GM23248 (cell line): ENCODE results near the gene TMEM231. TPM values are rescaled to one million over a fixed set of nuclear protein-coding genes. Genes with fewer than 3 reads are reported as not detected.
"Not testable (repeated sequence)": the region's sequence is repeated elsewhere in the genome, so short reads cannot be mapped to it uniquely, and the experiment has no call there.

Source experiments
- DNase-seq: peaks from one replicate; pipeline ENCODE4 v3.0.0-alpha.2; 2015
- H2AFZ ChIP-seq: fragments of 200-600 bp; sonication (generic); 2 replicates; pipeline ENCODE4 v1.6.1; 2016; ENCODE audit warnings: antibody characterized with exemption
- H3F3A ChIP-seq: fragments of 200-600 bp; sonication (generic); 2 replicates; pipeline ENCODE4 v1.6.1; 2016; ENCODE audit warnings: mild to moderate bottlenecking, antibody characterized with exemption, mixed run types; ENCODE audit not compliant: insufficient read depth
- H3K27ac ChIP-seq: fragments of 200-600 bp; sonication (generic); 2 replicates; pipeline ENCODE4 v1.5.1; 2016; ENCODE audit warnings: mild to moderate bottlenecking
- H3K27me3 ChIP-seq: fragments of 200-600 bp; sonication (generic); replicated peaks from 2 replicates; pipeline ENCODE4 v1.6.1; 2016; ENCODE audit warnings: mild to moderate bottlenecking; ENCODE audit not compliant: insufficient read depth
- H3K36me3 ChIP-seq: fragments of 200-600 bp; sonication (generic); 2 replicates; pipeline ENCODE4 v1.6.1; 2016; ENCODE audit warnings: low read depth, mild to moderate bottlenecking
- H3K4me1 ChIP-seq: fragments of 200-600 bp; sonication (generic); 2 replicates; pipeline ENCODE4 v1.6.1; 2016; ENCODE audit warnings: mild to moderate bottlenecking; ENCODE audit not compliant: insufficient read depth
- H3K4me2 ChIP-seq: fragments of 200-600 bp; sonication (generic); one replicate; pipeline ENCODE4 v1.6.1; 2016; ENCODE audit warnings: mild to moderate bottlenecking; ENCODE audit not compliant: unreplicated experiment
- H3K4me3 ChIP-seq: fragments of 200-600 bp; sonication (generic); 2 replicates; pipeline ENCODE4 v1.5.1; 2016; ENCODE audit warnings: mild to moderate bottlenecking
- H3K79me2 ChIP-seq: fragments of 200-600 bp; sonication (generic); 2 replicates; pipeline ENCODE4 v1.6.1; 2016; ENCODE audit warnings: mild to moderate bottlenecking; ENCODE audit not compliant: insufficient read depth
- H3K9ac ChIP-seq: fragments of 200-600 bp; sonication (generic); 2 replicates; pipeline ENCODE4 v1.6.1; 2016; ENCODE audit warnings: mild to moderate bottlenecking
- H3K9me2 ChIP-seq: fragments of 200-600 bp; sonication (generic); 2 replicates; pipeline ENCODE4 v1.6.1; 2016; ENCODE audit warnings: mixed run types, mild to moderate bottlenecking, moderate library complexity; ENCODE audit not compliant: insufficient read depth
- H3K9me3 ChIP-seq: fragments of 200-600 bp; sonication (generic); one replicate; pipeline ENCODE4 v1.6.1; 2017; ENCODE audit warnings: low read depth
- H4K20me1 ChIP-seq: fragments of 200-600 bp; sonication (generic); 2 replicates; pipeline ENCODE4 v1.6.0; 2016; ENCODE audit not compliant: insufficient read depth
- EZH2 ChIP-seq: fragments of 200-600 bp; sonication (generic); IDR thresholded peaks from 2 replicates; pipeline ENCODE4 v1.6.1; 2018; ENCODE audit warnings: antibody characterized with exemption, mild to moderate bottlenecking; ENCODE audit not compliant: insufficient read depth, poor library complexity, severe bottlenecking
- EZH2phosphoT487 ChIP-seq: fragments of 200-600 bp; sonication (generic); IDR thresholded peaks from 2 replicates; pipeline ENCODE4 v1.6.1; 2018; ENCODE audit warnings: antibody characterized with exemption, moderate library complexity, mild to moderate bottlenecking, low read depth; ENCODE audit not compliant: insufficient read depth
- WGBS, 2 experiments: methylation state at CpG; one replicate each; pipeline ENCODE4 v1.1.6; 2015 to 2017; ENCODE audit warnings: low lambda C conversion rate in 2 of 2, low coverage in 1 of 2; ENCODE audit errors: missing lambda C conversion rate in 2 of 2; 5-methylcytosine and 5-hydroxymethylcytosine counted together
- in situ Hi-C: fragments of 300-500 bp; cut with MboI; formaldehyde crosslinking; loops from 2 replicates; pipeline ENCODE4 v1.15.0; 2020
- polyA plus RNA-seq: library from polyadenylated mRNA; unstranded; fragments of >200 nt; fragmentation: Nextera tagmentation; extraction: Ambion mirVana; gene quantifications from 2 replicates; pipeline ENCODE4 v1.2.1, GENCODE V29; 2016
- total RNA-seq: library from RNA; depleted of rRNA; stranded (reverse); fragments of >200 nt; shearing (Covaris generic); gene quantifications from 2 replicates; pipeline ENCODE4 v1.2.3, GENCODE V29; 2014

TMEM231 gene
- total and polyA plus RNA-seq, 2 experiments from 2014 or later, result 13.5 to 20.3 TPM

DNA sequence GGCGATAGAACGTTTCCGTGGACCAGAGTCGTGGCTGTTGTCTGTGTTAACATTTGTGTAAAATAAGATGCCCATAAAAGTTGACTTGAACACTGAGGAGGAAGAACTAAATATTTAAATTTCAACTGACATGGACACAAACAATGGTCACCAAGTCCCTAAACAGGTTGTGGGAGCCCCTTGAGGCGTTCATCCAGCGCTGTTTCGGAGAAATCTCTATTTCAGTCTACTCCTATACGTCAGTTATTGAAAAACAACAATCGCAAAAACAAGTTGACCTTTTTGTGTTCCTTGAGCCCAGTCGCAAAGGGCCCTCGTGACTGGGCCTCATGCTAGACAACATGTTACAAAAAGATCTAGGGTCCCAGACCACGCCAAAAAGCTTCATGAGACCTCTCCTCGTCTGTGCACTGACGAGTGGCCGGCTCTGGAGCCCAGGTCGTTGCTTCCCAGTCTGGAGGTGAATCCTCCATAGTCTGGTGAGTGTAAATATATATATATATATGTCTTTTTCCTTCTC, 439 bp upstream of the TMEM231 start:
- Histone ChIP-seq H3K4me1 (peaks cover 4% of the 10 kb centered on the region; the same call in 1 of the 2 replicates), H3K9ac (peak overlapping the region; percentile 86), H3K4me2 (peak overlapping the region; percentile 93), H2AFZ (peak overlapping the region; percentile 98), H3K27ac (peak overlapping the region; percentile 76), H3K9me2 (no peaks in the 10 kb centered on the region), H3K27me3 (no peaks in the 10 kb centered on the region), H3K36me3 (no peaks in the 10 kb centered on the region), H3K4me3 (peak overlapping the region; percentile 84), H3F3A (peaks cover 4% of the 10 kb centered on the region), H3K9me3 (no peaks in the 10 kb centered on the region), H4K20me1 (no peaks in the 10 kb centered on the region), H3K79me2 (0 out of 2 replicates have a peak, but pooled peaks cover 3% of the 10 kb centered on the region)
- DNase-seq, result no peak
- no peak for TF ChIP-seq EZH2
- TF ChIP-seq EZH2phosphoT487, result no peak
- WGBS, 2 experiments, result 43 to 46% methylated on average over 16 of the region's 16 CpGs
- in situ Hi-C loops, result no loop called here

DNA sequence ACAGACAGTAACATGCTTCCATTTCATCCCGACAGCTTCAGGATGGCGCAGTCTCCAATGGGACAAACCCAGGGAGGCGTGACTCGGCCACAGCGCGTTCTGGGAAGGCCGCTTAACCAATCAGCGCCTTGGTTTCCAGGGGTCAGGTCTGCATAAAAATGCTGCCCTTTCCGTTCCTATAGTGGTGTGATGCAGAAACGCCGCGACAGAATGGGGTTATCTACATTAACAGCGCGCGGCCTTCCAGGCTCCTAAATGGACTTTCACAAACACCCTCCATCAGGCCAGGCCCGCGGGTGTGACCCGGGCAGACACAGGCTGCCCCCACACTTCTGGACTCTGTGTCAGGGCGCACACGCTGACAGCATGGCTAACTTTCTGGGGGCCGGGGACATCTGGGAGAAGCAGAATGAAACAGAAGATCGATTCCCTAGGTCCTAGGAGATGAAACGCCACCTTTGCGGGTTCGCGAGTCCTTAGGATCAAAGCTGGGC, 792 bp downstream of the TMEM231 start:
- H4K20me1 ChIP-seq, result no peaks in the 10 kb centered on the region
- H3K9ac ChIP-seq, result peak overlapping the region; percentile 86
- peak overlapping the region; percentile 93 for H3K4me2 ChIP-seq
- TF ChIP-seq EZH2phosphoT487, result no peak
- no peak for TF ChIP-seq EZH2
- no peaks in the 10 kb centered on the region for H3K9me3 ChIP-seq
- H3K36me3 ChIP-seq, result no peaks in the 10 kb centered on the region
- peak overlapping the region; percentile 84 for H3K4me3 ChIP-seq
- H3K27me3 ChIP-seq, result no peaks in the 10 kb centered on the region
- H3K4me1 ChIP-seq, result peaks cover 4% of the 10 kb centered on the region; the same call in 1 of the 2 replicates
- peak overlapping the region; percentile 76 for H3K27ac ChIP-seq
- DNase-seq, result peak; percentile 95
- 1% methylated on average over 26 of the region's 26 CpGs for WGBS, 2 experiments
- in situ Hi-C loops, result no loop called here
- H3F3A ChIP-seq, result peaks cover 4% of the 10 kb centered on the region
- H3K79me2 ChIP-seq, result 0 out of 2 replicates have a peak, but pooled peaks cover 3% of the 10 kb centered on the region
- H2AFZ ChIP-seq, result peak overlapping the region; percentile 98
- no peaks in the 10 kb centered on the region for H3K9me2 ChIP-seq

DNA sequence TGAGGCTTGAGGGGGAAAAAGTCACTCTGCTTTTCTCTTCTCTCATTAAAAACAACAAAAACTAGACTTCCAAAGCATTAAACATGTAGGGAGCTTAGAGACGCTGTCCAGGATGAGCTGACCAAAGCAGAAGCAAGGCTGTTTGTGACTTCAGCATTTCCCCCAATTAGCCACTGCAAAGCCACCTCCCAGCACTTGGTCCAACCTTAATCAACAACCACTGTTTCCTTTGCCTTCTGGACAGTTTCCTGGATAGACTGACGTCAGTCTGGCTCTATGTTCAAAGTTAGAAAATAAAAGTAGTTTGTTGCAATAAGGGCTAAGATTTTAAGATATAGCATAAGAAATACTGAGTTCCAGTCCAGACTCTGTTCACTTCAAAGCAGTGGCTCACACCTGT, 3.1 kb downstream of the TMEM231 start:
- H2AFZ ChIP-seq, result no peak overlapping the region
- 39 to 43% methylated on average over 2 of the region's 2 CpGs for WGBS, 2 experiments
- H3K9me3 ChIP-seq, result no peaks in the 10 kb centered on the region
- H3K4me1 ChIP-seq, result no peaks in the 10 kb centered on the region
- no peak overlapping the region for H3K27ac ChIP-seq
- in situ Hi-C loops, result no loop called here
- no peak overlapping the region for H3K9ac ChIP-seq
- H3K4me2 ChIP-seq, result no peak overlapping the region
- H3K36me3 ChIP-seq, result no peaks in the 10 kb centered on the region
- H3K27me3 ChIP-seq, result no peaks in the 10 kb centered on the region
- no peak overlapping the region for H3K4me3 ChIP-seq
- TF ChIP-seq EZH2phosphoT487, result no peak
- TF ChIP-seq EZH2, result no peak
- DNase-seq, result no peak
- H3F3A ChIP-seq, result peaks cover 4% of the 10 kb centered on the region
- no peaks in the 10 kb centered on the region for H4K20me1 ChIP-seq
- H3K9me2 ChIP-seq, result no peaks in the 10 kb centered on the region
- 0 out of 2 replicates have a peak, but pooled peaks cover 3% of the 10 kb centered on the region for H3K79me2 ChIP-seq

DNA sequence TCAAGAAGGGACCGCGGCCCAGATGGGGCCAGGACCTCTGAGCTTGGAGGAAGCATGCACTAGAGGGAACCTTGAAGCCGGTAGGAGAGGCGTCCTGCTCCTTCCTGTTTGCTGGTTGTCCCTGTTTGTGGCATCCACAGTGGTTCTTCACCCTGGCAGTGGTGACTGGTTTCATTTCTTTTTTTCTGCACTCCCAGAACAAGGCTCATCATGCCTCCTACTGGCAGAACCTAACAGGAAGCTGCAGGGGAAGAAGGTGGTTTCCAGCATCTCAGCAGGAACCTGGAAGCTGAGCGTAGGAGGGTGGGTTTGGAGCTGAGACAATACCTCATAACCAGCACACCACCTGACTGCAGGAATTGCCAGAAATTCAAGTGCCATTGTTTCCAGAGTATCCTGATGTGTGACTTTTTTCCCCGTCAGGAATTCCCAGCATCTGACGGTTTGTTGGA, 5.8 kb downstream of the TMEM231 start:
- no peak overlapping the region for H3K4me3 ChIP-seq
- H3K4me1 ChIP-seq, result no peaks in the 10 kb centered on the region
- H2AFZ ChIP-seq, result no peak overlapping the region
- H3K27me3 ChIP-seq, result no peaks in the 10 kb centered on the region
- H3K4me2 ChIP-seq, result no peak overlapping the region
- no peak overlapping the region for H3K9ac ChIP-seq
- H3K27ac ChIP-seq, result no peak overlapping the region
- 98 to 99% methylated on average over 7 of the region's 7 CpGs for WGBS, 2 experiments
- in situ Hi-C loops, result no loop called here
- H3K9me3 ChIP-seq, result no peaks in the 10 kb centered on the region
- peak; percentile 49 for DNase-seq
- H4K20me1 ChIP-seq, result no peaks in the 10 kb centered on the region
- H3K9me2 ChIP-seq, result no peaks in the 10 kb centered on the region
- TF ChIP-seq EZH2phosphoT487 (no peak), EZH2 (no peak)
- 0 out of 2 replicates have a peak, but pooled peaks cover 3% of the 10 kb centered on the region for H3K79me2 ChIP-seq
- H3K36me3 ChIP-seq, result no peaks in the 10 kb centered on the region
- peaks cover 4% of the 10 kb centered on the region for H3F3A ChIP-seq

DNA sequence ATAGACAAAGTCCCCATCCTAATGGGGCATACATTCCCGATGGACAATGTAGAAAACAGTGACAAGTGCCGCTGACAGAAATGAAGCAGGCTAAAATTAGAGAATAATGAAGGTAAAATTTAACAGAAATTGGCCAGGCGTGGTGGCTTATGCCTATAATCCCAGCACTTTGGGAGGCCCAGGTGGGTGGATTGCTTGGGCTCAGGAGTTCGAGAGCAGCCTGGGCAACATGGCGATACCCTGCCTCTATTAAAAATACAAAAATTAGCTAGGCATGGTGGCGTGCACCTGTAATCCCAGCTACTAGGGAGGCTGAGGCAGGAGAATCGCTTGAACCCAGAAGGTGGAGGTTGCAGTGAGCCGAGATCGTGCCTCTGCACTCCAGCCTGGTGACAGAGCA, 7.6 kb downstream of the TMEM231 start:
- H3K9ac ChIP-seq, H3F3A ChIP-seq, H3K4me2 ChIP-seq, H2AFZ ChIP-seq, H3K27ac ChIP-seq, DNase-seq, H3K36me3 ChIP-seq, H3K27me3 ChIP-seq, H3K4me3 ChIP-seq, H3K9me2 ChIP-seq, in situ Hi-C loops, H3K9me3 ChIP-seq, H3K4me1 ChIP-seq, H3K79me2 ChIP-seq, H4K20me1 ChIP-seq: not testable (repeated sequence)
- 91 to 94% methylated on average over 9 of the region's 9 CpGs for WGBS, 2 experiments
